Right atrium auricular region (tissue), 2 donors: ENCODE results near the gene ELF4. TPM values are rescaled to one million over a fixed set of nuclear protein-coding genes. Genes with fewer than 3 reads are reported as not detected.
A peak's percentile ranks its signal among the peaks of the same experiment; 100 is the strongest.
"Not testable (repeated sequence)": the region's sequence is repeated elsewhere in the genome, so short reads cannot be mapped to it uniquely, and the experiment has no call there.

Experiments used
- DNase-seq: peaks from one replicate; pipeline ENCODE4 v3.0.0-alpha.2; 2019; ENCODE audit warnings: low spot score
- H3K27ac ChIP-seq, 2 donors: fragments of 200-600 bp; sonication (generic); 1 replicate in 1 of 2; 2 replicates in 1 of 2; pipeline ENCODE4 v1.5.1; 2016 to 2019
- H3K27me3 ChIP-seq, 2 donors: fragments of 200-600 bp; sonication (generic); one replicate each; pipeline versions ENCODE4 v1.5.1 to v1.6.0; 2017 to 2019
- H3K36me3 ChIP-seq: fragments of 200-600 bp; sonication (generic); one replicate; pipeline ENCODE4 v1.5.1; 2016
- H3K4me1 ChIP-seq, 2 donors: fragments of 200-600 bp; sonication (generic); one replicate each; pipeline versions ENCODE4 v1.5.1 to v1.6.0; 2017 to 2019
- H3K4me3 ChIP-seq, 2 donors: fragments of 200-600 bp; sonication (generic); 1 replicate in 1 of 2; 2 replicates in 1 of 2; pipeline ENCODE4 v1.5.1; 2017 to 2019; ENCODE audit warnings: mild to moderate bottlenecking in 1 of 2, moderate library complexity in 1 of 2
- H3K9me3 ChIP-seq, 2 donors: fragments of 200-600 bp; sonication (generic); one replicate each; pipeline ENCODE4 v1.5.1; 2019
- CTCF ChIP-seq, 2 donors: fragments of 200-600 bp; sonication (generic); IDR thresholded peaks; one replicate each; pipeline ENCODE4 v1.5.1; 2019; ENCODE audit warnings: antibody characterized with exemption in 2 of 2
- total RNA-seq, 2 donors: library from RNA; depleted of rRNA; stranded (reverse); fragments of >200 nt; gene quantifications; one replicate each; pipeline ENCODE4 v1.1.0, GENCODE V29; 2016

ELF4 gene
- total RNA-seq, 2 donors from 2014 or later: 4.1 to 8.6 TPM

DNA sequence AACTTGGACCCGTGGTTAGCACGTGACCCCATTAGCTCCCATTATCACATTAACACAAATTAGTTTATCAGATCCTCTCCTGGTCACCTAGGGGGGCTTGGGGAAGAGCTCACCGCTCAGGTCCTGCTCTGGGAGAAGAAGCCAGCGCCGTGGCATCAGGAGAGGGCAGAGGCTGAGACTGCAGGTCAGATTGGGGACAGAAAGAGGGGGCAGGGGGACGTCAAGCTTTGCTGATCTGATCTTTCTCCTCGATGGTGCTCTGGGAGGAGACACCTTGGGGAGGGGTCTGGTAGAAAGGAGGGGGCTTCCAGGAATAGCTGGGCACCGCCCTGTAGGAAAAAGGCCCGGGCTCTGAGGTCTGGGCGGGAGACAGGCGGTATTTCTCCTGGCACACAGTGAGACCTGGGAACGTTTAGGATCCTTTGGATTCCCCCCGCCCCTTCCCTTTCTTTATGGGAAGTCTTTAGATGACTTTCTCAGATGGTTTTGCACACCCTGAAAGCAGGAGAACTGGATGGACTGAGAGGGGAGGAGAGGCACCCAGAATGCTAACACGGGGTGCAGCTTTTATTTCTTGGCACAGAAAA lies 9.1 kb upstream of the ELF4 start:
- Histone ChIP-seq H3K36me3 (no peaks in the 10 kb centered on the region), H3K27ac (peak overlapping the region; percentile 2 to 35), H3K4me1 (peaks cover 0 to 19% of the 10 kb centered on the region in 2 donors), H3K9me3 (no peaks in the 10 kb centered on the region), H3K4me3 (no peak overlapping the region), H3K27me3 (no peaks in the 10 kb centered on the region)
- no peak for DNase-seq
- TF ChIP-seq CTCF (IDR thresholded peaks at IDR 0.05): no peak

- H3K27ac ChIP-seq: peak overlapping the region; percentile 2 to 35
- no peaks in the 10 kb centered on the region for H3K36me3 ChIP-seq
- no peaks in the 10 kb centered on the region for H3K9me3 ChIP-seq
- peaks cover 0 to 19% of the 10 kb centered on the region in 2 donors for H3K4me1 ChIP-seq
- no peaks in the 10 kb centered on the region for H3K27me3 ChIP-seq
- H3K4me3 ChIP-seq: no peak overlapping the region
- DNase-seq: no peak
- TF ChIP-seq CTCF (IDR thresholded peaks at IDR 0.05): no peak
Observed at GRCh38 chrX:130118441-130119311, 8.4 kb upstream of the ELF4 start.

DNA sequence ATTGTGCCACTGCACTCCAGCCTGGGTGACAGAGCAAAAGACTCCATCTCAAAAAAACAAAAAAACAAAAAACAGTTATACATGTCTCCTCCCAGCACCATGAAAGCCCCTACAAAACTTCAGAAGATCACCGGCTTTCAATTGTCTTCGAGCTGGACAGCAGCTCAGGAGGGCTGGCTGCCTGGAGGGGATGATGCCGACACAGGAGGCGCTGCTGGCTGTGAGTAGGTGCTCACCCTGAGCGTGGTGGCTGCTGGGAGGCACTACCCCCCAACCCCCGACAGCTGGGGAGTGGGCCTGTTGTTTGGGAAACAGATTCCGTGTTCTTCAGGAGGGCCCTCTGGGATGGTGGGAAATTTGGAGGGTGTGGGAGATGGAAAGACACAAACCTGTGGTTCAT lies 6.9 kb upstream of the ELF4 start:
- DNase-seq: no peak
- Histone ChIP-seq H3K9me3 (no peaks in the 10 kb centered on the region), H3K27me3 (no peaks in the 10 kb centered on the region), H3K4me3 (no peak overlapping the region), H3K4me1 (peaks cover 0 to 19% of the 10 kb centered on the region in 2 donors), H3K27ac (no peak overlapping the region), H3K36me3 (no peaks in the 10 kb centered on the region)
- TF ChIP-seq CTCF (IDR thresholded peaks at IDR 0.05): no peak

DNA sequence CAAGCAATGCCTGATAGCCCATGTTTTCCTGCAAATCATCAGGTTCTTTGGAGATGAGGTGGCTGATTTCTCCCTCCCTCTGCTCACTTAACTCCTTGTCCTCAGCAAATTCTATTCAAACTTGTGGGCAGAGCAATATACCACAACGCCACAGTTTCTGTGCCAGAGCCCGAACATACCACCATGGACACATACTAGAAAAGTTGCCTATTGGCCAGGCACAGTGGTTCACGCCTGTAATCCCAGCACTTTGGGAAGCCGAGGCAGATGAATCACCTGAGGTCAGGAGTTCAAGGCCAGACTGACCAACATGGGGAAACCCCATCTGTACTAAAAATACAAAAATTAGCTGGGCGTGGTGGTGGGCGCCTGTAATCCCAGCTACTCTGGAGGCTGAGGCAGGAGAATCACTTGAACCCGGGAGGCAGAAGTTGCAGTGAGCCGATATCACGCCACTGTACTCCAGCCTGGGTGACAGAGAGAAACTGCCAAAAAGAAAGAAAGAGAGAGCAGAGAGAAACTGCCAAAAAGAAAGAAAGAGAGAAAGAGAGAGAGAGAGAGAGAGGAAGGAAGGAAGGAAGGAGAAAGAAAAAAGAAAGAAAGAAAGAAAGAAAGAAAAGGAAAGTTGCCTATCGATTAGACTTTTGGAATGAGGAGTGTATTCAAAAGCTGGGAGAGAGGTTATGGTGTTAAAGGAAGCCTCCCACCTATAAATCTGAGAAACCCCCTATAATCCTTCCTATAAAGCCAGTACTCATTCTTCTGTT lies 5.0 kb upstream of the ELF4 start:
- not testable (repeated sequence) for H3K27me3 ChIP-seq, H3K9me3 ChIP-seq, H3K4me3 ChIP-seq, H3K27ac ChIP-seq, H3K36me3 ChIP-seq, DNase-seq
- peaks cover 0 to 16% of the 10 kb centered on the region in 2 donors for H3K4me1 ChIP-seq

DNA sequence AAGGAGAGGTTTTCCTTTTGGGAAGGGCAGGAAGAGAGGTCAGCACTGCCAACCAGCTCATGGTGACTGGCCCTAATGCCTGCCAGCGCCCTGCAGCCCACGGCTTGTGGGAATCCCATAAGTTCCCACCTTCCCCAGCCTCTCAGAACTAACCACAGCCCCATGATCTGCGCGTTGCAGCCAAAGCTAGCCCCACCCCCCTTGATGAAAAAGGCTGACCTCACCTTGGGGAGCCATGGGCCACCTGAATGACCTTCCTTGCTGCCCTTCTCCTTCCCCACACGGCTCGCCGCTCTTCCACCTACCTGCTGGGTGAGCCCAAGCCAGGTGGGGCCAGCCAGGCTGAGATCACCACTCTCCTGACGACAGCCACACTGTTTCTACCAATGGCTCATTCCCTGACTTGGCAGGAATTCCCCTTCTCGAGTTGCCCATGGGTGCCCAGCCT lies 3.9 kb upstream of the ELF4 start:
- Histone ChIP-seq H3K9me3 (no peaks in the 10 kb centered on the region), H3K4me3 (no peak overlapping the region), H3K36me3 (no peaks in the 10 kb centered on the region), H3K27ac (no peak overlapping the region), H3K4me1 (peaks cover 0 to 5% of the 10 kb centered on the region in 2 donors), H3K27me3 (no peaks in the 10 kb centered on the region)
- no peak for TF ChIP-seq CTCF (IDR thresholded peaks at IDR 0.05)
- no peak for DNase-seq
